ENCODE data around the gene OS9. TPM values are rescaled to one million over a fixed set of nuclear protein-coding genes. Genes with fewer than 3 reads are reported as not detected.

OS9 gene
- total RNA-seq, 1 donor: 211 TPM

GRCh38 chr12:57735952-57736740 is 42.2 kb downstream of the OS9 start:
- H3K36me3 ChIP-seq (ENCODE audit: insufficient read depth, low read length): no peaks in the 10 kb centered on the region
- H2AFZ ChIP-seq (ENCODE audit: low read length): peak overlapping the region; percentile 25
- peaks cover 78% of the 10 kb centered on the region for H3K27me3 ChIP-seq (ENCODE audit: insufficient read depth, low read length)
- H3K79me2 ChIP-seq (ENCODE audit: insufficient read depth, low read length): no peaks in the 10 kb centered on the region
- TF ChIP-seq, protein P1, sequence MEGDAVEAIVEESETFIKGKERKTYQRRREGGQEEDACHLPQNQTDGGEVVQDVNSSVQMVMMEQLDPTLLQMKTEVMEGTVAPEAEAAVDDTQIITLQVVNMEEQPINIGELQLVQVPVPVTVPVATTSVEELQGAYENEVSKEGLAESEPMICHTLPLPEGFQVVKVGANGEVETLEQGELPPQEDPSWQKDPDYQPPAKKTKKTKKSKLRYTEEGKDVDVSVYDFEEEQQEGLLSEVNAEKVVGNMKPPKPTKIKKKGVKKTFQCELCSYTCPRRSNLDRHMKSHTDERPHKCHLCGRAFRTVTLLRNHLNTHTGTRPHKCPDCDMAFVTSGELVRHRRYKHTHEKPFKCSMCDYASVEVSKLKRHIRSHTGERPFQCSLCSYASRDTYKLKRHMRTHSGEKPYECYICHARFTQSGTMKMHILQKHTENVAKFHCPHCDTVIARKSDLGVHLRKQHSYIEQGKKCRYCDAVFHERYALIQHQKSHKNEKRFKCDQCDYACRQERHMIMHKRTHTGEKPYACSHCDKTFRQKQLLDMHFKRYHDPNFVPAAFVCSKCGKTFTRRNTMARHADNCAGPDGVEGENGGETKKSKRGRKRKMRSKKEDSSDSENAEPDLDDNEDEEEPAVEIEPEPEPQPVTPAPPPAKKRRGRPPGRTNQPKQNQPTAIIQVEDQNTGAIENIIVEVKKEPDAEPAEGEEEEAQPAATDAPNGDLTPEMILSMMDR (IDR thresholded peaks at IDR 0.05; ENCODE audit: extremely low read depth, low read depth, low read length): peak; percentile 29
- peaks cover 9% of the 10 kb centered on the region for H3K4me1 ChIP-seq (ENCODE audit: insufficient read depth, low read length)
- H3K4me3 ChIP-seq (ENCODE audit: insufficient read depth, low read length): peak overlapping the region; percentile 52
- H3K9me3 ChIP-seq (ENCODE audit: low read depth, low read length): no peaks in the 10 kb centered on the region
- DNase-seq (ENCODE audit: insufficient read length, low spot score, missing footprints): peak; percentile 95
- no peak overlapping the region for H3K27ac ChIP-seq (ENCODE audit: low read depth, low read length)
- peak overlapping the region; percentile 58 for H3K4me2 ChIP-seq (ENCODE audit: insufficient read depth, low read length)
- H4K20me1 ChIP-seq (ENCODE audit: insufficient read depth, low read length): peaks cover 4% of the 10 kb centered on the region

GRCh38 chr12:57736741-57737466 is 43.0 kb downstream of the OS9 start:
- Histone ChIP-seq H3K79me2 (ENCODE audit: insufficient read depth, low read length) (no peaks in the 10 kb centered on the region), H3K9me3 (ENCODE audit: low read depth, low read length) (no peaks in the 10 kb centered on the region), H3K27me3 (ENCODE audit: insufficient read depth, low read length) (peaks cover 82% of the 10 kb centered on the region), H4K20me1 (ENCODE audit: insufficient read depth, low read length) (peaks cover 4% of the 10 kb centered on the region), H3K4me1 (ENCODE audit: insufficient read depth, low read length) (peaks cover 9% of the 10 kb centered on the region), H3K36me3 (ENCODE audit: insufficient read depth, low read length) (no peaks in the 10 kb centered on the region), H3K27ac (ENCODE audit: low read depth, low read length) (no peak overlapping the region), H3K4me2 (ENCODE audit: insufficient read depth, low read length) (peak overlapping the region; percentile 58), H3K4me3 (ENCODE audit: insufficient read depth, low read length) (peak overlapping the region; percentile 52), H2AFZ (ENCODE audit: low read length) (no peak overlapping the region)
- TF ChIP-seq, protein P1 (IDR thresholded peaks at IDR 0.05; ENCODE audit: extremely low read depth, low read depth, low read length): no peak
- peak; percentile 89 for DNase-seq (ENCODE audit: insufficient read length, low spot score, missing footprints)

DNA sequence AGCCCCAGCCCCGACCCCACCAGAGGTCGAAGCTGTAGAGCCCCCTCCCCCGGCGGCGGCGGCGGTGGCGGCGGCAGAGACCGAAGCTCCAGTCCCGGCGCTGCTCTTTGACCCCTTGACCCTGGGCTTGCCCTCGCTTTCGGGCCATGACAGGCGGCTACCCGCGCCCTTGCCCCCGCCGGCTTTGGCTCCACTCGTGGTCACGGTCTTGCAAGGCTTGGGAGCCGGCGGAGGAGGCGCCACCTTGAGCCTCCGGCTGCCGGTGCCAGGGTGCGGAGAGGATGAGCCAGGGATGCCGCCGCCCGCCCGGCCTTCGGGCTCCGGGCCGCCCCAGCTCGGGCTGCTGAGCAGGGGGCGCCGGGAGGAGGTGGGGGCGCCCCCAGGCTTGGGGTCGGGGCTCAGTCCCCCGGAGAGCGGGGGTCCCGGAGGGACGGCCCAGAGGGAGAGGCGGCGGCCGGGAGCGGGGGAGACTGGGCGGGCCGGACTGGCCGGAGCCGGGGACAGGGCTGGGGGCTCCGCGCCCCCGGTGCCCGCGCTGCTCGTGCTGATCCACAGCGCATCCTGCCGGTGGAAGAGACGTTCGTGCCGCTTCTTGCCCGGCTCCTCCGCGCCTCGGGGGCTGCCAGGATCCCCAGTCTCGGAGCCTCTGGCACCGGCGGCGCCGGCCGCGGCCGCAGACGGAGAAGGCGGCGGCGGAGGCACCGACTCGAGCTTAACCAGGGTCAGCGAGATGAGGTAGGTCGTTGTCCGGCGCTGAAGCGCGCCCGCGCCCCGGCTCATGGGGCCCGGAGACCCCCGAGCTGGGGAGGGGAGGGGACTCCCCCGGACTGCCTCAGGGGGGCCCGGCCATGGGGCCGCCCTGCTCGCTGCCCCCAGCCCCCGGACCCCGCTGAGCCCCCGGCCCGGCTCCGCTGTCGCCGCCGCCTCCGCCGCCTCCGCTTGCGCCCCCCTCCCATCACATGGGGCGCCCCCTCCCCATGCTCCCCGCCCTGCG is 43.8 kb downstream of the OS9 start:
- H3K79me2 ChIP-seq (ENCODE audit: insufficient read depth, low read length): no peaks in the 10 kb centered on the region
- H3K4me1 ChIP-seq (ENCODE audit: insufficient read depth, low read length): peaks cover 9% of the 10 kb centered on the region
- peak overlapping the region; percentile 16 for H3K4me3 ChIP-seq (ENCODE audit: insufficient read depth, low read length)
- H2AFZ ChIP-seq (ENCODE audit: low read length): no peak overlapping the region
- H3K9me3 ChIP-seq (ENCODE audit: low read depth, low read length): no peaks in the 10 kb centered on the region
- H3K27ac ChIP-seq (ENCODE audit: low read depth, low read length): no peak overlapping the region
- peak overlapping the region; percentile 43 for H3K4me2 ChIP-seq (ENCODE audit: insufficient read depth, low read length)
- TF ChIP-seq, protein P1 (IDR thresholded peaks at IDR 0.05; ENCODE audit: extremely low read depth, low read depth, low read length): peak; percentile 8
- H3K36me3 ChIP-seq (ENCODE audit: insufficient read depth, low read length): no peaks in the 10 kb centered on the region
- peaks cover 90% of the 10 kb centered on the region for H3K27me3 ChIP-seq (ENCODE audit: insufficient read depth, low read length)
- DNase-seq (ENCODE audit: insufficient read length, low spot score, missing footprints): peak; percentile 93
- H4K20me1 ChIP-seq (ENCODE audit: insufficient read depth, low read length): peaks cover 4% of the 10 kb centered on the region

All from osteoblast (primary cell).